ENCODE measurements around the gene PRDM4.

PRDM4 gene

DNA sequence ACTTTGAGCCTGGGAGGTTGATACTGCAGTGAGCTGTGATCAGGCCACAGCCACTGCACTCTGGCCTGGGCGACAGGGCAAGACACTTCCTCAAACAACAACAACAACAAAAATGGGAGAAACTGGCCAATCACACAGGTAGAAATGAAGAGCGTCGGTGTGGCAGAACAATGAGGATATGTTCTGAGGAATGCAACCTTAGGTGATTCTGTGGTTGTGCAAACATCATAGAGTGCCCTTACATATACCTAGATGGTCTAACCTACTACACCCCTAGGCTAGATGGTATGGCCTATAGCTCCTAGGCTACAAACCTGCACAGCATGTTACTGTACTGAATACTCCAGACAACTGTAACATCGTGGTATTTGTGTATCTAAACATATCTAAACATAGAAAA lies 3.7 kb upstream of the PRDM4 start:
- H3K4me3 ChIP-seq (ENCODE audit: low read depth, low read length): no peak overlapping the region
- no peaks in the 10 kb centered on the region for H3K36me3 ChIP-seq (ENCODE audit: insufficient read depth, low read length)
- H3K27ac ChIP-seq (ENCODE audit: low read depth, low read length): no peak overlapping the region
- H3K79me2 ChIP-seq (ENCODE audit: control insufficient read depth, insufficient read depth, low read length, unreplicated experiment): peaks cover 11% of the 10 kb centered on the region
- peaks cover 40% of the 10 kb centered on the region for H3K27me3 ChIP-seq (ENCODE audit: insufficient read depth, low read length)
- H2AFZ ChIP-seq (ENCODE audit: low read length, unreplicated experiment): no peak overlapping the region
- no peaks in the 10 kb centered on the region for H3K4me1 ChIP-seq (ENCODE audit: control insufficient read depth, insufficient read depth, low read length, unreplicated experiment)

- peaks cover 33% of the 10 kb centered on the region; the same call in 1 of the 2 replicates for H3K27me3 ChIP-seq (ENCODE audit: insufficient read depth, low read length)
- H3K79me2 ChIP-seq (ENCODE audit: control insufficient read depth, insufficient read depth, low read length, unreplicated experiment): peaks cover 27% of the 10 kb centered on the region
- no peaks in the 10 kb centered on the region; the same call in 1 of the 2 replicates for H3K36me3 ChIP-seq (ENCODE audit: insufficient read depth, low read length)
- H3K4me3 ChIP-seq (ENCODE audit: low read depth, low read length): no peak overlapping the region
- no peak overlapping the region for H3K27ac ChIP-seq (ENCODE audit: low read depth, low read length)
- no peak overlapping the region for H2AFZ ChIP-seq (ENCODE audit: low read length, unreplicated experiment)
- H3K4me1 ChIP-seq (ENCODE audit: control insufficient read depth, insufficient read depth, low read length, unreplicated experiment): peaks cover 11% of the 10 kb centered on the region
Measured at GRCh38 chr12:107762874-107763273, 1.9 kb upstream of the PRDM4 start.

DNA sequence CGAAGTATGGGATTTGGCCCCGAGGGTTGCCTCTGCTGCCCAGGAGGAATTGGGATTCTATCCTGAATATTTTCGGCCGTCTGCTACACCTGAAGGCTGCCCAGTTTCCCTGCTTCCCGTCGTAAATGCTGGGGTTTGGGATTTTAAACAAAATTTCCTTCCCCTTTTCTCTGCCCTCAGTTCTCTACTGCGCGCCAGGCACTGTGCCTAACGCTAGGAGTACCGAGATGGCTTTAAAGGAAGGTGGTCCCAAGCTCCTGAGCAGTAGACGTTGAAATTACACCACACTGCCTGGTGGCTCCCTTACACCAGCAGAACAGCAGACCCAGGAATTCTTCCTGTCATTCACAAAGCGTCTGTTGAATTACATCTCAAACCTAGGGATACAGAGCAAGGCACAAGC lies 566 bp upstream of the PRDM4 start:
- H3K36me3 ChIP-seq (ENCODE audit: insufficient read depth, low read length): peaks cover 5% of the 10 kb centered on the region; the same call in 1 of the 2 replicates
- H3K4me3 ChIP-seq (ENCODE audit: low read depth, low read length): peak overlapping the region; percentile 94
- peaks cover 20% of the 10 kb centered on the region; the same call in 1 of the 2 replicates for H3K27me3 ChIP-seq (ENCODE audit: insufficient read depth, low read length)
- peaks cover 40% of the 10 kb centered on the region for H3K79me2 ChIP-seq (ENCODE audit: control insufficient read depth, insufficient read depth, low read length, unreplicated experiment)
- peaks cover 11% of the 10 kb centered on the region for H3K4me1 ChIP-seq (ENCODE audit: control insufficient read depth, insufficient read depth, low read length, unreplicated experiment)
- H3K27ac ChIP-seq (ENCODE audit: low read depth, low read length): no peak overlapping the region
- H2AFZ ChIP-seq (ENCODE audit: low read length, unreplicated experiment): peak overlapping the region; percentile 91

GRCh38 chr12:107760207-107760808 lies 629 bp downstream of the PRDM4 start:
- H3K4me3 ChIP-seq (ENCODE audit: low read depth, low read length): peak overlapping the region; percentile 94
- peak overlapping the region; percentile 64 for H2AFZ ChIP-seq (ENCODE audit: low read length, unreplicated experiment)
- peaks cover 44% of the 10 kb centered on the region for H3K79me2 ChIP-seq (ENCODE audit: control insufficient read depth, insufficient read depth, low read length, unreplicated experiment)
- peak overlapping the region; percentile 90 for H3K27ac ChIP-seq (ENCODE audit: low read depth, low read length)
- H3K4me1 ChIP-seq (ENCODE audit: control insufficient read depth, insufficient read depth, low read length, unreplicated experiment): peaks cover 11% of the 10 kb centered on the region
- peaks cover 11% of the 10 kb centered on the region; the same call in 1 of the 2 replicates for H3K27me3 ChIP-seq (ENCODE audit: insufficient read depth, low read length)
- H3K36me3 ChIP-seq (ENCODE audit: insufficient read depth, low read length): peaks cover 8% of the 10 kb centered on the region; the same call in 1 of the 2 replicates

DNA sequence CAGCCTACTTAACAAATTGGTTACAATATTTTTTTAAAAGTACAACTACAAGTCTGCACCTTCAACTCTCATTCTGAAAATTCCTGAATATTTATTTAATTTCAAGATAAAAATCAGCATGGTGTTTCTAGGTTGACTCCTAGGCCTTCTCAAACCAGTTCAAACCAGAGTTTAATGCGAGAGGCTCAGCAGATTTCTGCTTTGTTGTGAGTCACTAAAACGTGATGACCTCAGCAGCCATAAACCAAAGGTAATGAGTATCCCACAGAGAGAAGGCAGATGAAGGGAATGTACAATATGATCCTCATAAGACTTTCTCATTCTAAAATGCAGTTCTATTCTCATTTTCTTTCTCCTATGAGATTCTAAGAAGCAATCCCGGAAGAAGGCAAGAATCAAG lies 1.5 kb downstream of the PRDM4 start:
- Histone ChIP-seq H3K27me3 (ENCODE audit: insufficient read depth, low read length) (peaks cover 5% of the 10 kb centered on the region; the same call in 1 of the 2 replicates), H3K36me3 (ENCODE audit: insufficient read depth, low read length) (peaks cover 15% of the 10 kb centered on the region), H3K27ac (ENCODE audit: low read depth, low read length) (peak overlapping the region; percentile 90), H3K4me1 (ENCODE audit: control insufficient read depth, insufficient read depth, low read length, unreplicated experiment) (peaks cover 11% of the 10 kb centered on the region), H3K79me2 (ENCODE audit: control insufficient read depth, insufficient read depth, low read length, unreplicated experiment) (peaks cover 48% of the 10 kb centered on the region), H2AFZ (ENCODE audit: low read length, unreplicated experiment) (peak overlapping the region; percentile 42), H3K4me3 (ENCODE audit: low read depth, low read length) (peak overlapping the region; percentile 94)

GRCh38 chr12:107749083-107749482 lies 11.9 kb downstream of the PRDM4 start:
- Histone ChIP-seq H2AFZ (ENCODE audit: low read length, unreplicated experiment) (no peak overlapping the region), H3K79me2 (ENCODE audit: control insufficient read depth, insufficient read depth, low read length, unreplicated experiment) (peaks cover 28% of the 10 kb centered on the region), H3K27ac (ENCODE audit: low read depth, low read length) (peak overlapping the region; percentile 90), H3K4me1 (ENCODE audit: control insufficient read depth, insufficient read depth, low read length, unreplicated experiment) (peaks cover 41% of the 10 kb centered on the region), H3K4me3 (ENCODE audit: low read depth, low read length) (peak overlapping the region; percentile 69), H3K27me3 (ENCODE audit: insufficient read depth, low read length) (no peaks in the 10 kb centered on the region), H3K36me3 (ENCODE audit: insufficient read depth, low read length) (peaks cover 30% of the 10 kb centered on the region)

GRCh38 chr12:107748472-107748871 lies 12.5 kb downstream of the PRDM4 start:
- peak overlapping the region; percentile 69 for H3K4me3 ChIP-seq (ENCODE audit: low read depth, low read length)
- H3K27me3 ChIP-seq (ENCODE audit: insufficient read depth, low read length): no peaks in the 10 kb centered on the region
- peaks cover 28% of the 10 kb centered on the region for H3K79me2 ChIP-seq (ENCODE audit: control insufficient read depth, insufficient read depth, low read length, unreplicated experiment)
- peaks cover 32% of the 10 kb centered on the region for H3K36me3 ChIP-seq (ENCODE audit: insufficient read depth, low read length)
- H2AFZ ChIP-seq (ENCODE audit: low read length, unreplicated experiment): peak overlapping the region; percentile 12
- peaks cover 41% of the 10 kb centered on the region for H3K4me1 ChIP-seq (ENCODE audit: control insufficient read depth, insufficient read depth, low read length, unreplicated experiment)
- H3K27ac ChIP-seq (ENCODE audit: low read depth, low read length): peak overlapping the region; percentile 90

GRCh38 chr12:107736914-107737313 lies 24.0 kb downstream of the PRDM4 start:
- no peaks in the 10 kb centered on the region for H3K27me3 ChIP-seq (ENCODE audit: insufficient read depth, low read length)
- no peaks in the 10 kb centered on the region for H3K79me2 ChIP-seq (ENCODE audit: control insufficient read depth, insufficient read depth, low read length, unreplicated experiment)
- H3K36me3 ChIP-seq (ENCODE audit: insufficient read depth, low read length): peaks cover 50% of the 10 kb centered on the region
- H3K4me3 ChIP-seq (ENCODE audit: low read depth, low read length): no peak overlapping the region
- no peaks in the 10 kb centered on the region for H3K4me1 ChIP-seq (ENCODE audit: control insufficient read depth, insufficient read depth, low read length, unreplicated experiment)
- no peak overlapping the region for H2AFZ ChIP-seq (ENCODE audit: low read length, unreplicated experiment)
- no peak overlapping the region for H3K27ac ChIP-seq (ENCODE audit: low read depth, low read length)

GRCh38 chr12:107735763-107736162 lies 25.2 kb downstream of the PRDM4 start:
- Histone ChIP-seq H3K4me1 (ENCODE audit: control insufficient read depth, insufficient read depth, low read length, unreplicated experiment) (no peaks in the 10 kb centered on the region), H3K36me3 (ENCODE audit: insufficient read depth, low read length) (peaks cover 38% of the 10 kb centered on the region), H3K27me3 (ENCODE audit: insufficient read depth, low read length) (no peaks in the 10 kb centered on the region), H3K4me3 (ENCODE audit: low read depth, low read length) (no peak overlapping the region), H3K27ac (ENCODE audit: low read depth, low read length) (no peak overlapping the region), H2AFZ (ENCODE audit: low read length, unreplicated experiment) (no peak overlapping the region), H3K79me2 (ENCODE audit: control insufficient read depth, insufficient read depth, low read length, unreplicated experiment) (no peaks in the 10 kb centered on the region)

DNA sequence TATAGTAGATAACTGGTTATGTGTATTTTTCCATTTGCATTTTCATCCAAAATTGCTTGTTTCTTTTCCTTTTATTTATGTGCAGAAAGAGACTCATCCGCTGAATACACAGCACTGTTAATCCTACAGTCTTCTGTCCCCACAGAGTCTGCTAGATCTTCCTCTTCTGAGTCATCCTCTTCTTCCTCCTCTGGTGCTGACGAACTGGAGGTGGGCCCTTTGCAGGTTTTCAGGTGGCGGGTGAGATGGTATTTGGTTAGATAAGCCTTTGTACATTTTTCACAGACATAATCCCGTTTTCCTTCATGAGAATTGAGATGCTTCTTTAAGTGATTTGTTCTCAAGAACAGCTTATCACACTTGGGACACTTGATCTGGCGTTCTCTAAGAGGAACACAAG lies 26.8 kb downstream of the PRDM4 start:
- Histone ChIP-seq H3K79me2 (ENCODE audit: control insufficient read depth, insufficient read depth, low read length, unreplicated experiment) (no peaks in the 10 kb centered on the region), H3K4me1 (ENCODE audit: control insufficient read depth, insufficient read depth, low read length, unreplicated experiment) (no peaks in the 10 kb centered on the region), H3K27ac (ENCODE audit: low read depth, low read length) (no peak overlapping the region), H3K27me3 (ENCODE audit: insufficient read depth, low read length) (no peaks in the 10 kb centered on the region), H3K36me3 (ENCODE audit: insufficient read depth, low read length) (peaks cover 30% of the 10 kb centered on the region), H3K4me3 (ENCODE audit: low read depth, low read length) (no peak overlapping the region), H2AFZ (ENCODE audit: low read length, unreplicated experiment) (no peak overlapping the region)

GRCh38 chr12:107732365-107732764 lies 28.6 kb downstream of the PRDM4 start:
- no peak overlapping the region for H2AFZ ChIP-seq (ENCODE audit: low read length, unreplicated experiment)
- no peaks in the 10 kb centered on the region for H3K79me2 ChIP-seq (ENCODE audit: control insufficient read depth, insufficient read depth, low read length, unreplicated experiment)
- H3K27ac ChIP-seq (ENCODE audit: low read depth, low read length): no peak overlapping the region
- H3K4me3 ChIP-seq (ENCODE audit: low read depth, low read length): no peak overlapping the region
- peaks cover 16% of the 10 kb centered on the region for H3K36me3 ChIP-seq (ENCODE audit: insufficient read depth, low read length)
- H3K27me3 ChIP-seq (ENCODE audit: insufficient read depth, low read length): no peaks in the 10 kb centered on the region
- H3K4me1 ChIP-seq (ENCODE audit: control insufficient read depth, insufficient read depth, low read length, unreplicated experiment): no peaks in the 10 kb centered on the region

Measured in ACC112 (cell line).